Neural progenitor cell (in vitro differentiated cells): ENCODE measurements around the gene ANAPC10. TPM values are rescaled to one million over a fixed set of nuclear protein-coding genes. Genes with fewer than 3 reads are reported as not detected.
A peak's percentile ranks its signal among the peaks of the same experiment; 100 is the strongest.

ENCODE experiments used
- DNase-seq: peaks from one replicate; pipeline ENCODE4 v3.0.0-alpha.2; 2016; ENCODE audit warnings: low spot score
- H2AFZ ChIP-seq: fragments of 200-600 bp; sonication (generic); replicated peaks from 2 replicates; pipeline ENCODE4 v1.6.1; 2016; ENCODE audit warnings: antibody characterized with exemption
- H3F3A ChIP-seq: fragments of 200-600 bp; sonication (generic); 2 replicates; pipeline ENCODE4 v1.6.1; 2016; ENCODE audit warnings: antibody characterized with exemption, low read depth
- H3K27ac ChIP-seq: fragments of 200-600 bp; sonication (generic); 2 replicates; pipeline ENCODE4 v1.5.1; 2016; ENCODE audit warnings: mild to moderate bottlenecking
- H3K27me3 ChIP-seq: fragments of 200-600 bp; sonication (generic); 2 replicates; pipeline ENCODE4 v1.6.1; 2016; ENCODE audit warnings: mild to moderate bottlenecking, moderate library complexity
- H3K36me3 ChIP-seq: fragments of 200-600 bp; sonication (generic); 2 replicates; pipeline ENCODE4 v1.5.1; 2016
- H3K4me1 ChIP-seq: fragments of 200-600 bp; sonication (generic); 2 replicates; pipeline ENCODE4 v1.6.1; 2016; ENCODE audit warnings: mixed run types
- H3K4me2 ChIP-seq: fragments of 200-600 bp; sonication (generic); 2 replicates; pipeline ENCODE4 v1.6.1; 2016
- H3K4me3 ChIP-seq: fragments of 200-600 bp; sonication (generic); 2 replicates; pipeline ENCODE4 v1.5.1; 2016
- H3K79me2 ChIP-seq: fragments of 200-600 bp; sonication (generic); 2 replicates; pipeline ENCODE4 v1.6.1; 2016; ENCODE audit warnings: low read depth
- H3K9ac ChIP-seq: fragments of 200-600 bp; sonication (generic); 2 replicates; pipeline ENCODE4 v1.6.1; 2016
- H3K9me3 ChIP-seq: fragments of 200-600 bp; sonication (generic); 2 replicates; pipeline ENCODE4 v1.5.1; 2016; ENCODE audit warnings: low read depth
- H4K20me1 ChIP-seq: fragments of 200-600 bp; sonication (generic); 2 replicates; pipeline ENCODE4 v1.6.1; 2016; ENCODE audit warnings: low read depth
- H3K27ac Mint-ChIP-seq: 3 replicates; pipeline ENCODE4 v1.8.0; 2021; ENCODE audit warnings: mixed read lengths
- H3K27me3 Mint-ChIP-seq: 2 replicates; pipeline ENCODE4 v1.8.0; 2022; ENCODE audit warnings: low read depth, mild to moderate bottlenecking, inconsistent platforms, moderate library complexity, mixed read lengths; ENCODE audit not compliant: insufficient read depth
- H3K36me3 Mint-ChIP-seq: 3 replicates; pipeline ENCODE4 v1.8.0; 2021; ENCODE audit warnings: mixed read lengths
- H3K4me1 Mint-ChIP-seq: 3 replicates; pipeline ENCODE4 v1.8.0; 2021; ENCODE audit warnings: mixed read lengths
- H3K4me3 Mint-ChIP-seq: 3 replicates; pipeline ENCODE4 v1.8.0; 2021; ENCODE audit warnings: mild to moderate bottlenecking, moderate library complexity, mixed read lengths
- H3K9me3 Mint-ChIP-seq: 3 replicates; pipeline ENCODE4 v1.8.0; 2020; ENCODE audit warnings: mixed read lengths
- CTCF ChIP-seq: fragments of 200-600 bp; sonication (generic); IDR thresholded peaks from 2 replicates; pipeline ENCODE4 v1.5.1; 2017; ENCODE audit warnings: antibody characterized with exemption, mild to moderate bottlenecking
- EZH2 ChIP-seq: fragments of 200-600 bp; sonication (generic); IDR thresholded peaks from 2 replicates; pipeline ENCODE4 v1.6.1; 2017; ENCODE audit warnings: antibody characterized with exemption, mild to moderate bottlenecking, moderate library complexity
- EZH2phosphoT487 ChIP-seq: fragments of 200-600 bp; sonication (generic); IDR thresholded peaks from 2 replicates; pipeline ENCODE4 v1.6.1; 2017; ENCODE audit warnings: antibody characterized with exemption
- total RNA-seq: library from RNA; depleted of rRNA; stranded (reverse); fragments of >200 nt; gene quantifications from 2 replicates; pipeline ENCODE4 v1.2.3, GENCODE V29; 2015; ENCODE audit warnings: low replicate concordance

Gene ANAPC10
- total RNA-seq, 1 donor from 2014 or later = 48.4 TPM

- TF ChIP-seq EZH2phosphoT487 (no peak), EZH2 (no peak), CTCF (no peak)
- H3K9ac ChIP-seq = no peak overlapping the region
- no peak overlapping the region for H3K27ac Mint-ChIP-seq
Observed at GRCh38 chr4:145071560-145071959, 26.4 kb downstream of the ANAPC10 start.

GRCh38 chr4:145069361-145069760 lies 28.6 kb downstream of the ANAPC10 start:
- Histone ChIP-seq H3K4me3 (no peak overlapping the region), H3K4me1 (peaks cover 27% of the 10 kb centered on the region), H3K9ac (no peak overlapping the region), H3K79me2 (peaks cover 16% of the 10 kb centered on the region), H3K36me3 (no peaks in the 10 kb centered on the region), H3K27ac (no peak overlapping the region), H3K27me3 (no peaks in the 10 kb centered on the region), H2AFZ (no peak overlapping the region), H3K4me2 (no peak overlapping the region), H3K9me3 (no peaks in the 10 kb centered on the region), H4K20me1 (peaks cover 24% of the 10 kb centered on the region), H3F3A (peaks cover 17% of the 10 kb centered on the region)
- Mint-ChIP-seq H3K9me3 (no peaks in the 10 kb centered on the region), H3K4me3 (no peak overlapping the region), H3K36me3 (peaks cover 14% of the 10 kb centered on the region), H3K27ac (no peak overlapping the region), H3K27me3 (peaks cover 4% of the 10 kb centered on the region), H3K4me1 (peaks cover 32% of the 10 kb centered on the region)
- TF ChIP-seq CTCF (no peak), EZH2 (no peak), EZH2phosphoT487 (no peak)
- no peak for DNase-seq

More at GRCh38 chr4:145071560-145071959, 26.4 kb downstream of the ANAPC10 start:
- no peak overlapping the region for H3K4me3 ChIP-seq
- Mint-ChIP-seq H3K36me3 (peaks cover 23% of the 10 kb centered on the region), H3K9me3 (peaks cover 5% of the 10 kb centered on the region), H3K27me3 (peaks cover 4% of the 10 kb centered on the region), H3K4me1 (peaks cover 10% of the 10 kb centered on the region), H3K4me3 (no peak overlapping the region)
- H3K79me2 ChIP-seq = peaks cover 14% of the 10 kb centered on the region
- peaks cover 4% of the 10 kb centered on the region for H3F3A ChIP-seq
- no peaks in the 10 kb centered on the region for H3K27me3 ChIP-seq
- H3K4me2 ChIP-seq = no peak overlapping the region
- no peaks in the 10 kb centered on the region for H3K9me3 ChIP-seq
- H2AFZ ChIP-seq = no peak overlapping the region
- H3K36me3 ChIP-seq = no peaks in the 10 kb centered on the region
- peaks cover 3% of the 10 kb centered on the region for H4K20me1 ChIP-seq
- H3K4me1 ChIP-seq = peaks cover 5% of the 10 kb centered on the region
- no peak overlapping the region for H3K27ac ChIP-seq
- no peak for DNase-seq

- H3K9me3 Mint-ChIP-seq = no peaks in the 10 kb centered on the region
- peaks cover 4% of the 10 kb centered on the region for H3K27me3 Mint-ChIP-seq
- Histone ChIP-seq H3F3A (peaks cover 17% of the 10 kb centered on the region), H3K4me1 (peaks cover 29% of the 10 kb centered on the region), H3K9ac (no peak overlapping the region), H3K27ac (peak overlapping the region; percentile 61), H3K4me3 (peak overlapping the region; percentile 6), H3K79me2 (peaks cover 18% of the 10 kb centered on the region), H2AFZ (no peak overlapping the region), H4K20me1 (peaks cover 27% of the 10 kb centered on the region), H3K36me3 (no peaks in the 10 kb centered on the region), H3K27me3 (no peaks in the 10 kb centered on the region), H3K9me3 (no peaks in the 10 kb centered on the region), H3K4me2 (peak overlapping the region; percentile 64)
- H3K36me3 Mint-ChIP-seq = peaks cover 19% of the 10 kb centered on the region
- no peak for TF ChIP-seq CTCF
- peak; percentile 49 for TF ChIP-seq EZH2phosphoT487
- TF ChIP-seq EZH2 = no peak
- DNase-seq = peak; percentile 82
- H3K27ac Mint-ChIP-seq = peak overlapping the region; percentile 81
- peak overlapping the region; percentile 39 for H3K4me3 Mint-ChIP-seq
- H3K4me1 Mint-ChIP-seq = peaks cover 35% of the 10 kb centered on the region
Observed at GRCh38 chr4:145066063-145066501, 31.9 kb downstream of the ANAPC10 start.
